ENCODE measurements around the gene ENOSF1.

GRCh38 chr18:744832-745597 lies 32.6 kb upstream of the ENOSF1 start:
- no peak for TF ChIP-seq CTCF (IDR thresholded peaks at IDR 0.05)
- no peak for TF ChIP-seq EP300 (IDR thresholded peaks at IDR 0.05; ENCODE audit: low read depth)
- TF ChIP-seq POLR2A (IDR thresholded peaks at IDR 0.05), result no peak

Data from transverse colon (tissue), 3 donors.